CD4-positive, alpha-beta T cell treated with Interleukin-6 for 4 hours (primary cell): ENCODE data around the gene TRIM39.
"Not testable (repeated sequence)": the region's sequence is repeated elsewhere in the genome, so short reads cannot be mapped to it uniquely, and the experiment has no call there.

Source experiments
- DNase-seq: peaks from one replicate; pipeline ENCODE4 v3.0.0-alpha.2; 2020; ENCODE audit warnings: mixed read lengths

The TRIM39 gene

DNA sequence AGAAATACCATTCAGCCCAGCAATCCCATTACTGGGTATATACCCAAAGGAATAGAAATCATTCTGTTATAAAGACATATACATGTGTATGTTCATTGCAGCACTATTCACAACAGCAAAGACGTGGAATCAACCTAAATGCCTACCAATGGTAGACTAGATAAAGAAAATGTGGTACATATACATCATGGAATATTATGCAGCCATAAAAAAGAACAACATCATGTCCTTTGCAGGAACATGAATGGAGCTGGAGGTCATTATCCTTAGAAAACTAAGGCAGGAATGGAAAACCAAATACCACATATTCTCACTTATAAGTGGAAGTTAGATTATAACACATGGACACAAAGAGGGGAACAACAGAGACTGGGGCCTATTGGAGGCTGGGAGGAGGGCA is 42.6 kb downstream of the TRIM39 start:
- DNase-seq, result not testable (repeated sequence)

DNA sequence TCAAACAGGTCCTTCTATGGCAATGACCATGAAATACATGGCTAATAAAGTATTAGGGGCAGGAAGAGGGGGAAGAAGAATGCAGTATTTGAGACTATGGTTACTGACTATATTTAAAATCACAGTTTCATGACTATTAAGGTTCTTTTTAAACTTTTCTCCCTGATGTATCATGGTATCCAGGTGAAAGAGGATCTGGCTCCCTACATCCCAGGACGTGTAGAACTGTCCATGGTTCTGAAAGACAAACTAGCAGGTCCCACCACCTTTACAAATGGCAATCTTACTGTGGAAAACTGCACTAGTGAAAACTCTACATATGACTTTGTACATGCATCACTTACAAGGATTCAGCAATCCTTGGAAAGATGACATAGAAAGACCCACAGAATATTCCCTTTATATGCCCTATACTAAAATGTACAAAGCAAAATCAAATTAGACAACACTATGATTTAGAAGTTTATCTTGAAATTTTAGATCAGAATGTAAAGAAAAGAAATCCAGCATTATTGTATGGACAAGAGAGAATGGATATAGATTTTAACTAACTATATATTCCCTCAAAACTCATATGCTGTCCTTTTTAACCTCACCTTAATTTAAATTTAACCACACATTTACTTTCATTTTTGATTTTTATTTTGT is 51.7 kb downstream of the TRIM39 start:
- no peak for DNase-seq

DNA sequence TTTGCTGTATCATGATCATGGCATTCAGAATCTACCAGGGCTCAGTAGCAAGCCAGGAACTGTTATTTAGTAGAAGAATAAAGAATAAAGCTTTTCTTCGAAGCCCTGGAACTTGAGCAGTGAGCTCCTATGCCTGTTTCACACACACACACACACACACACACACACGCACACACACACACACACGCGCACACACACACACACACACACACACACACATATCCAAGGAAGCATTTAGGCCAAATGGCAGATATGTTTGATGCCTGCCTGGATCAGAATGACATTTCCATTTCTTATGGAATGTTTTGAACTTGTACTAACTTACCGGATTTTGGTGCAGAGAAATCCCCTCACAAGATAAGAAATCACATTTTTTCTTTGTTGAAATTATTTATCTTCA is 53.7 kb downstream of the TRIM39 start:
- no peak for DNase-seq

DNA sequence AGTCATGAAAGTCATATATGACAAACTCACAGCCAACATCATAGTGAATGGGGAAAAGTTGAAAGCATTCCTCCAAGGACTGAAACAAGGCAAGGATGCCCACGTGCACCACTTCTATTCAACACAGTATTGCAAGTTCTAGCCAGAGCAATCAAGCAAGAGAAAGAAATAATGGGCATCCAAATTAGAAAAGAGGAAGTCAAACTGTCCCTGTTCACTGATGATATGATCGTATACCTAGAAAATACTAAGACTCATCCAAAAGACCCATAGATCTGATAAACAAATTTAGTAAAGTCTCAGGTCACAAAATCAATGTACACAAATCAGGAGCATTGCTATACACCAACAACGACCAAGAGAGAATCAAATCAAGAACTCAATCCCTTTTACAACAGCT is 59.4 kb downstream of the TRIM39 start:
- no peak for DNase-seq

DNA sequence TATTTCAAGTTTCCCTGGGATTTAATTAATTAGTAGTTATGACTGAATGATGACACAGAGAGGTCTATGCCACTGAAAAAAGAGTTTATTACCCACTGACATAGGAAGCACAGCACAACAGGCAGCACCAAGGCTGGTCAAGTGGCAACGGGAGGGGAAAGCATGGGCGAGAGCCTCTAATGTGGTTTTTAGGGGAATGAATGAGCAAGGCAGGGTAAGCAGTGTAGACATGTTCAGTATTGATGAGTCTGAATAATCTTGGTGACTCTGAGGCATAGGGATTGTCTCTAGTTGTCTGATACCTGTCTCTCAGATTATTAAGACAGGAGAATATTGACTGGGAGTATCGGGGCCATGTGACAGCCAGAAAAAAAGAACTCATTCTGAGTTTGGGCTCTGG is 64.5 kb downstream of the TRIM39 start:
- DNase-seq, result no peak
